Measurements from ENCODE around the gene RPL13A. TPM values are rescaled to one million over a fixed set of nuclear protein-coding genes. Genes with fewer than 3 reads are reported as not detected.

RPL13A gene
- total and polyA plus RNA-seq, 9 of the 15 experiments (the other 6 are each of a cell fraction or from before 2014, with no cell fraction given): 1,744 to 5,482 (median 2,949) TPM

DNA sequence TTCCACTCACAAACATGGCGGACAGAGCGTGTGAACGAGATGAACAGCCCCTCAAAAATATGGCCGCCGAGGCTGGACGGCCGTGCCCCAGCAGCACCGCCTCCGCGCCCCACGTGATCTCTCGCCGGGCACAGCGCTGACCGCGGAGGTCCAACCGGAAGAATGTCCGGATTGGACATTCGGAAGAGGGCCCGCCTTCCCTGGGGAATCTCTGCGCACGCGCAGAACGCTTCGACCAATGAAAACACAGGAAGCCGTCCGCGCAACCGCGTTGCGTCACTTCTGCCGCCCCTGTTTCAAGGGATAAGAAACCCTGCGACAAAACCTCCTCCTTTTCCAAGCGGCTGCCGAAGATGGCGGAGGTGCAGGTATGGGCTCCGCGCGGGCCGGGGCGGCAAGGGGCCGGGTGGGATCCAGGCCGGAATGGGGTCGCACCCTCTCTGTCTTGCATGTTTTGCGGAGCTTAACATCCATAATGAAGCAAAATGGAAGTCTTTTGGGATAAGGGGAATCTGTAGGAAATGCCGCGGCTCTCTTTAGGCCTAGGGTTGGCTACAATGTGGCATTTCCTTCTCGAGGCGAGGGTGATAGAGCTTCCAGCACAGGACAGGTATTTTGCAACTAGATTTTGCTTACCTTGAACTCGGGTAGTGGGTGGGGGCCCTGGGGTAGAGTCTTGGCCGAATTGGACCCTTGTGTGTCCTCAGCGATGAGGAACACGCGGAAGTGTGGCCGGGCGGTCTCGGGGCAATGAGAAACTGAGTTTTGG, at the start of gene RPL13A (continued):
- TF ChIP-seq, protein P1, sequence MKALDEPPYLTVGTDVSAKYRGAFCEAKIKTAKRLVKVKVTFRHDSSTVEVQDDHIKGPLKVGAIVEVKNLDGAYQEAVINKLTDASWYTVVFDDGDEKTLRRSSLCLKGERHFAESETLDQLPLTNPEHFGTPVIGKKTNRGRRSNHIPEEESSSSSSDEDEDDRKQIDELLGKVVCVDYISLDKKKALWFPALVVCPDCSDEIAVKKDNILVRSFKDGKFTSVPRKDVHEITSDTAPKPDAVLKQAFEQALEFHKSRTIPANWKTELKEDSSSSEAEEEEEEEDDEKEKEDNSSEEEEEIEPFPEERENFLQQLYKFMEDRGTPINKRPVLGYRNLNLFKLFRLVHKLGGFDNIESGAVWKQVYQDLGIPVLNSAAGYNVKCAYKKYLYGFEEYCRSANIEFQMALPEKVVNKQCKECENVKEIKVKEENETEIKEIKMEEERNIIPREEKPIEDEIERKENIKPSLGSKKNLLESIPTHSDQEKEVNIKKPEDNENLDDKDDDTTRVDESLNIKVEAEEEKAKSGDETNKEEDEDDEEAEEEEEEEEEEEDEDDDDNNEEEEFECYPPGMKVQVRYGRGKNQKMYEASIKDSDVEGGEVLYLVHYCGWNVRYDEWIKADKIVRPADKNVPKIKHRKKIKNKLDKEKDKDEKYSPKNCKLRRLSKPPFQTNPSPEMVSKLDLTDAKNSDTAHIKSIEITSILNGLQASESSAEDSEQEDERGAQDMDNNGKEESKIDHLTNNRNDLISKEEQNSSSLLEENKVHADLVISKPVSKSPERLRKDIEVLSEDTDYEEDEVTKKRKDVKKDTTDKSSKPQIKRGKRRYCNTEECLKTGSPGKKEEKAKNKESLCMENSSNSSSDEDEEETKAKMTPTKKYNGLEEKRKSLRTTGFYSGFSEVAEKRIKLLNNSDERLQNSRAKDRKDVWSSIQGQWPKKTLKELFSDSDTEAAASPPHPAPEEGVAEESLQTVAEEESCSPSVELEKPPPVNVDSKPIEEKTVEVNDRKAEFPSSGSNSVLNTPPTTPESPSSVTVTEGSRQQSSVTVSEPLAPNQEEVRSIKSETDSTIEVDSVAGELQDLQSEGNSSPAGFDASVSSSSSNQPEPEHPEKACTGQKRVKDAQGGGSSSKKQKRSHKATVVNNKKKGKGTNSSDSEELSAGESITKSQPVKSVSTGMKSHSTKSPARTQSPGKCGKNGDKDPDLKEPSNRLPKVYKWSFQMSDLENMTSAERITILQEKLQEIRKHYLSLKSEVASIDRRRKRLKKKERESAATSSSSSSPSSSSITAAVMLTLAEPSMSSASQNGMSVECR (CRISPR knock-in tag; IDR thresholded peaks at IDR 0.05): no peak
- TF ChIP-seq MNT (conservative IDR thresholded peaks at IDR 0.05) (peak; percentile 88 to 89), SREBF2 (CRISPR knock-in tag; IDR thresholded peaks at IDR 0.05) (no peak), ZNF143 (CRISPR knock-in tag; IDR thresholded peaks at IDR 0.05) (no peak; the same call in 1 of the 2 replicates), TCFL5 (CRISPR knock-in tag; conservative IDR thresholded peaks at IDR 0.05) (no peak), THRB (CRISPR knock-in tag; conservative IDR thresholded peaks at IDR 0.05) (peak; percentile 40; the same call in 1 of the 2 replicates), TCF7 (IDR thresholded peaks at IDR 0.05; ENCODE audit: borderline replicate concordance) (no peak), ZNF217 (CRISPR knock-in tag; IDR thresholded peaks at IDR 0.05) (no peak), EZH2 (IDR thresholded peaks at IDR 0.05; ENCODE audit: borderline replicate concordance, low read depth, low read length) (no peak), ZNF174 (CRISPR knock-in tag; IDR thresholded peaks at IDR 0.05) (no peak), CLOCK (CRISPR knock-in tag; IDR thresholded peaks at IDR 0.05; ENCODE audit: borderline replicate concordance) (no peak)
- TF ChIP-seq, protein P2, sequence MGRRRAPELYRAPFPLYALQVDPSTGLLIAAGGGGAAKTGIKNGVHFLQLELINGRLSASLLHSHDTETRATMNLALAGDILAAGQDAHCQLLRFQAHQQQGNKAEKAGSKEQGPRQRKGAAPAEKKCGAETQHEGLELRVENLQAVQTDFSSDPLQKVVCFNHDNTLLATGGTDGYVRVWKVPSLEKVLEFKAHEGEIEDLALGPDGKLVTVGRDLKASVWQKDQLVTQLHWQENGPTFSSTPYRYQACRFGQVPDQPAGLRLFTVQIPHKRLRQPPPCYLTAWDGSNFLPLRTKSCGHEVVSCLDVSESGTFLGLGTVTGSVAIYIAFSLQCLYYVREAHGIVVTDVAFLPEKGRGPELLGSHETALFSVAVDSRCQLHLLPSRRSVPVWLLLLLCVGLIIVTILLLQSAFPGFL (CRISPR knock-in tag; IDR thresholded peaks at IDR 0.05): no peak
- TF ChIP-seq, protein P3, sequence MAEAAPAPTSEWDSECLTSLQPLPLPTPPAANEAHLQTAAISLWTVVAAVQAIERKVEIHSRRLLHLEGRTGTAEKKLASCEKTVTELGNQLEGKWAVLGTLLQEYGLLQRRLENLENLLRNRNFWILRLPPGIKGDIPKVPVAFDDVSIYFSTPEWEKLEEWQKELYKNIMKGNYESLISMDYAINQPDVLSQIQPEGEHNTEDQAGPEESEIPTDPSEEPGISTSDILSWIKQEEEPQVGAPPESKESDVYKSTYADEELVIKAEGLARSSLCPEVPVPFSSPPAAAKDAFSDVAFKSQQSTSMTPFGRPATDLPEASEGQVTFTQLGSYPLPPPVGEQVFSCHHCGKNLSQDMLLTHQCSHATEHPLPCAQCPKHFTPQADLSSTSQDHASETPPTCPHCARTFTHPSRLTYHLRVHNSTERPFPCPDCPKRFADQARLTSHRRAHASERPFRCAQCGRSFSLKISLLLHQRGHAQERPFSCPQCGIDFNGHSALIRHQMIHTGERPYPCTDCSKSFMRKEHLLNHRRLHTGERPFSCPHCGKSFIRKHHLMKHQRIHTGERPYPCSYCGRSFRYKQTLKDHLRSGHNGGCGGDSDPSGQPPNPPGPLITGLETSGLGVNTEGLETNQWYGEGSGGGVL (CRISPR knock-in tag; IDR thresholded peaks at IDR 0.05): no peak
